Central memory CD4-positive, alpha-beta T cell (primary cell): ENCODE data around the gene SIGLEC14.
"Not testable (repeated sequence)": the region's sequence is repeated elsewhere in the genome, so short reads cannot be mapped to it uniquely, and the experiment has no call there.

Experiments
- DNase-seq: peaks from one replicate; pipeline ENCODE4 v3.0.0; 2022

SIGLEC14 gene

DNA sequence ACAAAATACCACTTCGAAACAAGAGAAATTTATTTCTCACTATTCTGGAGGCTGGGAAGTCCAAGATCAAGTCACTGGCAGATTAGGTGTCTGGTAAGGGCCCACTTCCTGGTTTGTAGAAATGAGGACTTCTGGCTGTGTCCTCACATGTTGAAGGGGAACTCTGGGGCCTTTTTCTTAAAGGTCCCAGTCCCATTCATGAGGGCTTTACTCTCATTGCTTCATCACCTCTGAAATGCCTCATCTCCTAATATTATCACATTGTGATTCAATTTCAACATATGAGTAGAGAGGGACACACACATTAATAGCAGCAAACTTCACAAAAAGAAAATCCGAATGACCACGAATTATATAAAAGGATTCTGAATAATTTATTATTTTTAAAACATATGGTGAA, 21.6 kb upstream of the SIGLEC14 start:
- no peak for DNase-seq

DNA sequence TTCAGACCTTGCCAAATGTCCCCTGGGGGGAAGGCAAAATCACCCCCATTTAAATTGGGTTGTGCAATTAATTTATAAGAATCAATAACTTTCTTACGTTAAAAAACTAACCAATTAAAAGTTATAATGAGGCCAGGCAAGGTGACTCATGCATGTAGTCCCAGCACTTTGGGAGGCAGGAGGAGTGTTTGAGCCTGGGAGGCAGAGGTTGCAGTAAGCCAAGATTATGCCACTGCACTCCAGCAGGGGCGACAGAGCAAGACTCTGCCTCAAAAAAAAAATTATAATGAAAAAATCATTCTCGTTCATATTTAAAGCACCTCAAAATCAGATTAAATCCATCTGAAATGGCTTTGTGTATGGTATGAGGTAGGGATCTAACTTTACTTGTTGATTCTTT, 18.4 kb upstream of the SIGLEC14 start:
- no peak for DNase-seq

DNA sequence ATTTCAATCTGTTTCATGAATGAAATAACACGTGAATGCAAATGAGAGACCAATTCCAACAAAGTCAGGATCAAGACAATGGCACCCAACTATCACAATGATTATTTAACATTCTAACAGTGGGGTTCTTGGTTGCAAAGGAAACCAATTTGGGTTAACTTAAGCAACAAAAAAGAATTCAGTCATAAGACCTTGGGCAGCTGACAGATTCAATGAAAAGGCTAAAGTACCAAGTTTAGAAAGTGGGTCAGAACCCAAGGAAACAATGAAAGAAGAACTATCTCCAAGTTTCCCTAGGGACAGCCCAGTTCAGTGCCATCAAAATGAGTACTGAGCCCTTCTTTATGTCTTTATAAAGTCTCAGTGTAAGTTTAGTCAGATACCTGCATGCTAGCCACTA, 17.5 kb upstream of the SIGLEC14 start:
- no peak for DNase-seq

DNA sequence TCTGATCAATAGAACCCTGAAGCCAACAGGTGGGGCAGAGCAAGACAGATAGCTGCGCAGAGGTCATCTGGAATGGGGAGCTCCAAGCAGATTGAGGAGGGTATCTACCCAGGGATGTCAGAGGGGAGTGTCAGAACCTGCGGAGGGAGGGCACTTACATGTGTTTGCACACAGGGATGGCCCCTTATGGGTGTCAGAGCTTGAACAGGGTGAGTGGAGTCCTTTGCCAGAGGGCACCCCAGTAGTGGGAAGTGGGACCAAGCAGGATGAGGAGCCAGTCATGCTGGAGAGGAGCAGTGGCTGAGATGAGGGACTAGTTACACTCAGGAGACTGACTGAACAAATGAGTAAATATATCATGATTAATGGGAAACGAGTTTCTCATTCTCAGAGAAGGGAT, 17.0 kb upstream of the SIGLEC14 start:
- no peak for DNase-seq

DNA sequence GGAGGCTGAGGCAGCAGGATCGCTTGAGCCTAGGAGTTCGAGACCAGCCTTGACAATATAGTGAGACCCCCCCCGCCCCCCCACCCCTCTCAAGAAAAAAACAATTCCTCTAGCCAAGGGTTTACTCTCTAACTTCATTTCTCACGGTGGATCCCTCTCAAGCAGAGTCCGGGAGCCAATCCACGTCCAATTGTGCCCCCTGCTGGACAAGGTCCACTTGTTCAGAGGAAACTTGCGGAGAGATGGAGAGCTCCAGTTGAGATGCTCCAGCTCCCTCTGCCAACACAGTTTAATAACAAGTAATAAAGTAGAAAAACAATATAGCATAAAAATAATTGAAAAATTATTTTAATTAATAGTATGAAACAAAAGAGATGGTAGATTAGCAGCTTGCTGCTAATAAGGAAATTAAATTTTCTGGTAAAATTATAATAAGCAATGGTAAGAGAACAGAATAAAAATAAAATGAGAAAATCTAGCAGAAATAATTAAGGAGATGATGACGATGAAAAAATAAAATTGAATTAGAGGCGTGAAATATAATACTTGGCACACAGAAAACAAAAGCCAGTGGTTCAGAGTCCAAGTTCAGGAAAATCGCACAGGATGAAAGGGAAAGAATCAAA, 14.5 kb upstream of the SIGLEC14 start:
- DNase-seq = peak; percentile 21

DNA sequence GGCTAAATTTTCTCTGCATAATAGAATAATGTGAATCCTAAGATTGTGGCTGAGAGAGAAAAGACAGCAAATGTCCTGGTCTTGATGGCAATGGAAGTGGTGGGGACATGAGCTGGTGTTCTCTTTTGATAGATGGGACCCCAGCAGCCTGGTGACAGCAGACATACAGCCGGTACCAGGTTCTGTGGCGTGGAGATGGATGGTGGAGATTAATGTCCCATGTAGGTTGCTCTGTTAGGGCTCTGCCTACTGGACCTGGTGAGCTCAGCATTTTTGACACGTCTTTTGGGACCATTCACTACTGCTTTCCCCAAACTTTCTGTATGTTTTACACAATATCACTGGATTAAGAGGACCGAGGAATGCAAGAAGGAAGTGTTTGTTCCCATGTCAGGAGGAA, 8.2 kb upstream of the SIGLEC14 start:
- DNase-seq = no peak

GRCh38 chr19:51653162-51653561, 6.5 kb upstream of the SIGLEC14 start:
- no peak for DNase-seq

- DNase-seq = no peak
Measured at GRCh38 chr19:51652266-51652665, 5.6 kb upstream of the SIGLEC14 start.

DNA sequence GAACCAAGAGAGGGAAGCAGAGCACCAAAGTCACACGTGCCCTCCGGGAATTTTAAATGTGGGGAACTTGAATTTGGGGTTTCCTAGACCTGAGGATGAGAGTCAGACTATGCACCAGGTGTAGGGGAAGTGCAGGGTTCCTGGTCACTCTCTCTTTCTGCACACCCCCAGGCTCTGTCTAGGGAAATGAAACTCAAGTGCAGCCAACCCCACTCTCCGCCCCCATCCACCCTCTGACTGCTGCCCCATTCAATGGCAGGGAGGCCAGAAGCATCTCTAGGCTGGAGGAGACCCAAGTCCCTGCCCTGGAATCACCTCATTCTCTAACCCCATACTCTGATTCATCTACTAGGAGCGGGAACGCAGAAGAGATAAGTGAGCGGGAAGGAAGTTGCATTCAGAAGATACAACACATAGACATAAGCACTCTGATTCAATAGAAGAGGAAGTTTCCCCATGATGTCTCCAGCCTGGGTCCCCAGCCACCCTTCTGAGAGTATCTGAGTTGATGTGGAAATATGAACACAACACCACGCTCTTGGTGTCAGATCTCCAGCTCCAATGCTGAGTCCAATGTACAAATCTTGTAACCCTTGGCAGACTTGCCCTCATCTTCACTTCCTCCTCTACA, 4.7 kb upstream of the SIGLEC14 start:
- no peak for DNase-seq

DNA sequence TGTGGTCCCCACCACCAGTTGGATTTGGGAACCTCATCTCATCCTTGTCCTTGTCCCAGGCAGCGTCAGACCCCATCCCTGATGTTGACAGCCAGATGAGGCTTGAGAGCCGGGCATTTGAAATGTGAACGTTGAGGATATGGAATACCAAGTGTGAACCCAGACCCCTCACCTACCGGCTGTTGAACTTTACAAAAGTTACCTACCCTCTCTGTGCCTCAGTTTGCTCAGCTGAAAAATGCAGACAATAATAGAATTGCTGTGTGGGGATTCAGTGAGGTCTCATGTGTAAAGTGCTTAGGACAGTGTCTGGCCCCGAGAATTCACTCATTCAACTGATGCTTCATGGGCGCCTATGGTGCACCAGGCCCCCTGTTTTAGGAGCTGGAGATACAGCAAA, 693 bp upstream of the SIGLEC14 start:
- no peak for DNase-seq

DNA sequence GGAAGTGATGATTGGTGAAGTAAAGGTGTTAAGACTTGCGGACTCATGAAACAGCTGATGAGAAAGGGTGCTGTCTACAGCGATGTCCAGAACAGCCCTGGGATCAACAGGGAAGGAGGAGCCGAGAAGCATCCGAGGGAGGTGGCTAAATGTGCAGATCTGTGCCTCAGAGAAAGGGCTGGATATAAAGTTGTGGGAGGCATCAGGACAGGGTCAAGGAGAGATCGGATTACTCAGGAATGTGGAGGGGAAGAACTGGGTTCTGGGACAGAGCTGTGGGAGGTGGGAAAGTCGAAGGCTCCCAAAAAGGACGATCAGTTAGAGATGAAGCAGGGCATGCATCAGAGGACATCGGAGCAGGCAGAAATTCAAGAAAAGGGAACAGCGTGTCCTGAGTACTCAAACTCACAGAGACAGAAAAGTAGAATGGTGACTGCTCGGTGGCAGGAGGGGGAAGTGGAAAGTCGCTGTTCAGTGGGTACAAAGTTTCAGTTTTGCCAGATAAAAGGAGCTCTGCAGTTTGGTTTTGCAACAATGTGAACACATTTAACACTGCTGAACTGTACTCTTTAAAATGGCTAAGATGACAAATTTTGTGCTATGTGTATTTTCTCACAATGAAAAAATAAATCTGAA, 1.9 kb downstream of the SIGLEC14 start:
- no peak for DNase-seq

GRCh38 chr19:51641648-51642047, 5.0 kb downstream of the SIGLEC14 start:
- no peak for DNase-seq

GRCh38 chr19:51640386-51640785, 6.2 kb downstream of the SIGLEC14 start:
- no peak for DNase-seq

GRCh38 chr19:51639916-51640315, 6.7 kb downstream of the SIGLEC14 start:
- DNase-seq = no peak

DNA sequence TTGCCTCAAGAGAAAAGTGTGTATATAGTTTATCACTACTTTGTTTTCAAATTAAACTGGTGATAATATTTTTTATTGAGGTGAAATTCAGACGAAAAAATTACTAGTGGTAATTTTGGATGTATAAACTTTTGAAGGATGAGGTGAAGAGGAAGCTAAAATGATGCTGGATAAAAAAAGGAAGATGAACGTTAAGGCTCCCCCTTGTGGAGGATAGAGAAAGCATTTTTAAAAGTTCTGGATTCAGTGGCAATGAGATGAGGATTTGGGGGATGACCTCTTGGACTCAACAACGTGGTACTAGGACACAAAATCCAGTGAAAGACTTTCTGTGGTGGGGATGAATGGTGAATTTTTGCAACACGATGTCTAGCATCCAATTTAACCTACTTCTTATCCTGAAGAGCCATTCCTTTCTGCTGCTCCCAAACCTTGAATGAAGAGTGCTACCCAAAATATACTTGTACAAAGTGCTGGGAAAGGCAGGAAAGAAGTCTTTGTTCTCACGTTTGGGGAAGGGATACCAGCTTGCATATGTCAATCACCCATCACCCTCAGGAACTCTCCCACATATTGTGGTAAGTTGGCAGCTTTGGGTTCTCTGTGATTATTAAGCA, 9.2 kb downstream of the SIGLEC14 start:
- DNase-seq = no peak

- no peak for DNase-seq
Measured at GRCh38 chr19:51632126-51632525, 14.5 kb downstream of the SIGLEC14 start.

DNA sequence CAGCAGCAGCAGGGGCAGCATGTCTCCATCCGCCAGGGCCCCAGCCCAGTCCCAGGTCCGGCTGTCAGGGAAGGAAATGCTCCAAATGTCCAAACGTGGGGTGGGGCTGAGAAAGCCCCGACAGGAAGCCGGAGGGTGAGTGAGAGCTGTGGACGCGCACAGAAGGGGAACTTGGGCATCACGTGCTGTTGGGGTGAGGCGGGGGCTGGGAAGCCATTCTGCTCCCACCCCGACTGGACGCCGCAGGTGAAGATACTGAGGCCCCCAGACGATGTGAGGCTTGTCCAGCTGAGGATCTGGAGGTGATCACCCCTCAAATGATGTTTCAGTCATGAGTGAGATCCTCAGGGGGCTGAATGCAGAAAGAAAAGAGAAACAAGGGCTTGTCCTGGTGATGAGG, 16.3 kb downstream of the SIGLEC14 start, which contains the start of gene SIGLEC5:
SIGLEC5 (minus strand) TSS at position 87 of the 400 bp plus-strand sequence; CDS start at position 21, 66 bp downstream.
- DNase-seq = not testable (repeated sequence)

DNA sequence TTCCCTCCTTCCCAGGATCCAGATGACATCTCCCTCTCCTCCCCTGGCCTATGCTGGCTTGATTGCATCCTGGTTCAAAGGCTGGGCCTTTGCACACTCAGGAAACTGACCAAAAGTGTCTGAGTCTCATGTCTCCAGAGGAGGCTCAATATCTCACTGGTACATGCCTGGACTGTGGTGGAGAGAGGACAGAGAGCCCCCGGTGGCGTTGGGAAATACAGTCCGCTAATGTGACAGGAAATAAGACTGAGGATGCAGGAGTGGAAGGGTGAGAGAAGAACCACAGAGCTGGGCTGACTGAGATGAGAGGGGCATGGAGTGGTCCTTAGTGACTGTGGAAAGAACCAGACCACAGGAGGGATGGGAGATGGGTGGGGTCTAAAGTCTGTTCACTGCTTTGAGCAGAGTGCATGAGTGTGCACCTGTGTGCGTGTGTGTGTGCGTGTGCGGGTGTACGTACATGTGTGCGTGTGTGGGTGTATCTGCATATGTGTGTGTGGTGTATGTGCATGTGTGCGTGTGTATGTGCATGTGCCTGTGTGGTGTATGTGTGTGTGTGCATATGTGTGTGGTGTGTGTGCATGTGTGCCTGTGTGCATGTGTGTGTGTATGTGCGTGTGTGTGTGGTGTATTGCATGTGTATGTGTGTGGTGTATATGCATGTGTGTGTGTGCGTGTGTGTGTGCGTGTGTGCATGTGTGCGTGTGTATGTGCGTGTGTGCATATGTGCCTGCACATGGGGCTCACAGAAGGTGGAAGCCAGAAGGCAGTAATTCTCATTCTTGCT, 18.3 kb downstream of the SIGLEC14 start:
- DNase-seq = no peak

GRCh38 chr19:51627491-51628138, 19.0 kb downstream of the SIGLEC14 start:
- DNase-seq = no peak

GRCh38 chr19:51626675-51627074, 19.9 kb downstream of the SIGLEC14 start:
- no peak for DNase-seq

- DNase-seq = no peak
Measured at GRCh38 chr19:51621178-51621577, 25.4 kb downstream of the SIGLEC14 start.

DNA sequence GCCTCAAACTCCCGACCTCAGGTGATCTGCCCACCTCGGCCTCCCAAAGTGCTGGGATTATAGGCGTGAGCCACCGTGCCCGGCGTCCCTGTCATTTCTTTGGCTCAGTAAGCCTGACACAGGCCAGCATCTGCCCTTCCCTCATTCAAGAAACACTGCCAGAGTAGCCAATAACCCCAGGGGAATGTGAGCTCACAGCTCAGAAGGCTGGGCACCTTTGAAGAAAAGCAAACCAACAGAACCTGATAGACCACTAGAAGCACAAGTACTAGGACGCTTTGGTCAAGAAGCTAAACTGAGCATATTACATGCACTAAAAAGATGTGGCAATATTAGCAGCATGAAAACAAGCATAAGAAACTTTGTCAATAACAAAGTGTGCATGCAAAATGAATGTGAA, 30.6 kb downstream of the SIGLEC14 start:
- no peak for DNase-seq

- no peak for DNase-seq
Measured at GRCh38 chr19:51614789-51615188, 31.8 kb downstream of the SIGLEC14 start.
